ENCODE measurements around the gene PCGF1. TPM values are rescaled to one million over a fixed set of nuclear protein-coding genes. Genes with fewer than 3 reads are reported as not detected.

Gene PCGF1
- total and polyA plus RNA-seq, 4 donors = 3.3 to 12.5 (median 10.9) TPM

DNA sequence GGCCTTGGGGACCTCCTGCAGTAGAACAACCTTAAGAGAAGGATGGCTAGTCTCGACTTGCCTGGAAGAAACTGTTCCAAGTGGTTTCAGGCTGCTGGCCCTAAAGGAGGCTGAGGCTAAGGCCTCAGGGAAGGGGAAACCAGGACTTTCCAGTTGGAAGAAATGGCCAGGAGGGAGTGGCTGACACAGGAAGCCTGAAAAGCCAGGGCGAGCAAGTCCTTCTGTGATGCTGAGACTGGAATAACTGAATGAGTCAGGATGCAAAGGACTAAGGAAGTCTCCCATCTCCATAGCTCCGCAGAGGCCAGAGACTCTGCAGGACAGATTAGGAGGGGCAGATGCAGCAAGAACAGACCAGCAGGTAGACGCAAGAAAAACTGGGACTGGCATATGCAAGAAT, 29.6 kb upstream of the PCGF1 start:
- TF ChIP-seq FOXA2 (IDR thresholded peaks at IDR 0.05) (no peak), NR2F2 (IDR thresholded peaks at IDR 0.05) (no peak), JUND (IDR thresholded peaks at IDR 0.05) (no peak), YY1 (IDR thresholded peaks at IDR 0.05) (no peak), ATF3 (IDR thresholded peaks at IDR 0.05) (no peak), HNF4G (IDR thresholded peaks at IDR 0.05) (no peak), HNF4A (conservative IDR thresholded peaks at IDR 0.05) (no peak), TAF1 (conservative IDR thresholded peaks at IDR 0.05) (no peak), RAD21 (IDR thresholded peaks at IDR 0.05) (no peak), SP1 (IDR thresholded peaks at IDR 0.05) (no peak)
- TF ChIP-seq, protein P1, sequence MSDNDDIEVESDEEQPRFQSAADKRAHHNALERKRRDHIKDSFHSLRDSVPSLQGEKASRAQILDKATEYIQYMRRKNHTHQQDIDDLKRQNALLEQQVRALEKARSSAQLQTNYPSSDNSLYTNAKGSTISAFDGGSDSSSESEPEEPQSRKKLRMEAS (IDR thresholded peaks at IDR 0.05) = no peak
- TF ChIP-seq, protein P2, sequence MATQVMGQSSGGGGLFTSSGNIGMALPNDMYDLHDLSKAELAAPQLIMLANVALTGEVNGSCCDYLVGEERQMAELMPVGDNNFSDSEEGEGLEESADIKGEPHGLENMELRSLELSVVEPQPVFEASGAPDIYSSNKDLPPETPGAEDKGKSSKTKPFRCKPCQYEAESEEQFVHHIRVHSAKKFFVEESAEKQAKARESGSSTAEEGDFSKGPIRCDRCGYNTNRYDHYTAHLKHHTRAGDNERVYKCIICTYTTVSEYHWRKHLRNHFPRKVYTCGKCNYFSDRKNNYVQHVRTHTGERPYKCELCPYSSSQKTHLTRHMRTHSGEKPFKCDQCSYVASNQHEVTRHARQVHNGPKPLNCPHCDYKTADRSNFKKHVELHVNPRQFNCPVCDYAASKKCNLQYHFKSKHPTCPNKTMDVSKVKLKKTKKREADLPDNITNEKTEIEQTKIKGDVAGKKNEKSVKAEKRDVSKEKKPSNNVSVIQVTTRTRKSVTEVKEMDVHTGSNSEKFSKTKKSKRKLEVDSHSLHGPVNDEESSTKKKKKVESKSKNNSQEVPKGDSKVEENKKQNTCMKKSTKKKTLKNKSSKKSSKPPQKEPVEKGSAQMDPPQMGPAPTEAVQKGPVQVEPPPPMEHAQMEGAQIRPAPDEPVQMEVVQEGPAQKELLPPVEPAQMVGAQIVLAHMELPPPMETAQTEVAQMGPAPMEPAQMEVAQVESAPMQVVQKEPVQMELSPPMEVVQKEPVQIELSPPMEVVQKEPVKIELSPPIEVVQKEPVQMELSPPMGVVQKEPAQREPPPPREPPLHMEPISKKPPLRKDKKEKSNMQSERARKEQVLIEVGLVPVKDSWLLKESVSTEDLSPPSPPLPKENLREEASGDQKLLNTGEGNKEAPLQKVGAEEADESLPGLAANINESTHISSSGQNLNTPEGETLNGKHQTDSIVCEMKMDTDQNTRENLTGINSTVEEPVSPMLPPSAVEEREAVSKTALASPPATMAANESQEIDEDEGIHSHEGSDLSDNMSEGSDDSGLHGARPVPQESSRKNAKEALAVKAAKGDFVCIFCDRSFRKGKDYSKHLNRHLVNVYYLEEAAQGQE (IDR thresholded peaks at IDR 0.05) = no peak
- TF ChIP-seq, protein P3, sequence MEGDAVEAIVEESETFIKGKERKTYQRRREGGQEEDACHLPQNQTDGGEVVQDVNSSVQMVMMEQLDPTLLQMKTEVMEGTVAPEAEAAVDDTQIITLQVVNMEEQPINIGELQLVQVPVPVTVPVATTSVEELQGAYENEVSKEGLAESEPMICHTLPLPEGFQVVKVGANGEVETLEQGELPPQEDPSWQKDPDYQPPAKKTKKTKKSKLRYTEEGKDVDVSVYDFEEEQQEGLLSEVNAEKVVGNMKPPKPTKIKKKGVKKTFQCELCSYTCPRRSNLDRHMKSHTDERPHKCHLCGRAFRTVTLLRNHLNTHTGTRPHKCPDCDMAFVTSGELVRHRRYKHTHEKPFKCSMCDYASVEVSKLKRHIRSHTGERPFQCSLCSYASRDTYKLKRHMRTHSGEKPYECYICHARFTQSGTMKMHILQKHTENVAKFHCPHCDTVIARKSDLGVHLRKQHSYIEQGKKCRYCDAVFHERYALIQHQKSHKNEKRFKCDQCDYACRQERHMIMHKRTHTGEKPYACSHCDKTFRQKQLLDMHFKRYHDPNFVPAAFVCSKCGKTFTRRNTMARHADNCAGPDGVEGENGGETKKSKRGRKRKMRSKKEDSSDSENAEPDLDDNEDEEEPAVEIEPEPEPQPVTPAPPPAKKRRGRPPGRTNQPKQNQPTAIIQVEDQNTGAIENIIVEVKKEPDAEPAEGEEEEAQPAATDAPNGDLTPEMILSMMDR (IDR thresholded peaks at IDR 0.05; ENCODE audit: low read depth, low read length, missing input control) = no peak
- H3K9ac ChIP-seq (ENCODE audit: low read depth in 1 of 2, low read length in 2 of 2) = no peak overlapping the region
- H3K27ac ChIP-seq (ENCODE audit: low read depth in 1 of 2, low read length in 2 of 2) = no peak overlapping the region
- no peak for DNase-seq (ENCODE audit: low spot score)
- H3K4me1 ChIP-seq (ENCODE audit: control insufficient read depth in 4 of 4, insufficient read depth in 4 of 4, low read length in 3 of 4) = no peaks in the 10 kb centered on the region
- H3K36me3 ChIP-seq (ENCODE audit: control insufficient read depth in 4 of 4, insufficient read depth in 3 of 4, low read depth in 1 of 4, low read length in 3 of 4) = peaks cover 0 to 6% (median 0%) of the 10 kb centered on the region in 4 donors
- 72% methylated on average over 4 of the region's 4 CpGs for WGBS
- no peak overlapping the region for H3K4me3 ChIP-seq (ENCODE audit: low read depth in 1 of 3, low read length in 3 of 3)
- no peaks in the 10 kb centered on the region for H3K9me3 ChIP-seq (ENCODE audit: control insufficient read depth in 4 of 4, low read length in 3 of 4)
- no peaks in the 10 kb centered on the region for H3K27me3 ChIP-seq (ENCODE audit: control insufficient read depth in 4 of 4, insufficient read depth in 4 of 4, low read length in 3 of 4)

DNA sequence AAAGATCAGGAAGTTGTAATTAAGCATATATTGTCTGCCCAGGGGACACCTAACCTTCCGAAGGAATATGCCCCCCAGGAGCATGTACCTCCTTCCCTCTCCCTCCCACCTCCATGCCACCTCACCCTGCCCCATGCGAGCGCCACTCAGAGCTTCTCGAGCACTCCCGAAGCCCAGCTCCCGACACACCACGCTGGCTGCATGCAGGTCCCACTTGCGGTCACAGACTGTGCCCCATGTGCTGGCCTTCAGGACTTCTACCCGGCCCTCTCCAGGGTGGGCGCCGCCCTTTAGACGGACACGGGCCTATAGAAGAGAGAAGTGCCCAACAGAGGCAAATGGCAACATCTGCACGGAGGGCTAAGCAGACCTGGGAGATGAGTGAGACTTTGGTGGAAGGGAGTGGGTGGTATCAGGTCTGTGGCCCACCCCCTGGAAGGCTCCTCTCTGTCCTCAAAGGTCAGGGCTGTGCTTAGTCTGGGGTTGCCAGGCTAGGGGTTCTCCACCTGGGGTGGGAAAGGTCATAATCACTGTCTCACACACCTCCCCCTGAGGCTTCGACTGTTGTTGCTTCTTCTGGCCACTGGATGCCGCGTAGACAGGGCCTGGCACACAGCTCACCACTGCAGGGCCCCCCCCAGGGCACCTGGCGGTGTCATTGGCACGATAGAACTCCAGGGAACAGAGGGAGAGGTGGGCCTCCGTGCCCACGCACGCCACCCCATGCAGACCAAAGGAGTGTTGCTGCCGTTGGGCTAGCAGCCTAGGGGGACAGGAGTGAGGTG, 28.9 kb upstream of the PCGF1 start:
- H3K9ac ChIP-seq (ENCODE audit: low read depth in 1 of 2, low read length in 2 of 2) = no peak overlapping the region
- TF ChIP-seq EGR1 (IDR thresholded peaks at IDR 0.05; ENCODE audit: low read depth in 2 of 2) (no peak), TAF1 (conservative IDR thresholded peaks at IDR 0.05) (no peak)
- TF ChIP-seq, protein P3 (IDR thresholded peaks at IDR 0.05; ENCODE audit: low read depth, low read length, missing input control) = no peak
- peaks cover 0 to 6% (median 0%) of the 10 kb centered on the region in 4 donors for H3K36me3 ChIP-seq (ENCODE audit: control insufficient read depth in 4 of 4, insufficient read depth in 3 of 4, low read depth in 1 of 4, low read length in 3 of 4)
- H3K27ac ChIP-seq (ENCODE audit: low read depth in 1 of 2, low read length in 2 of 2) = no peak overlapping the region
- DNase-seq (ENCODE audit: low spot score) = no peak
- H3K9me3 ChIP-seq (ENCODE audit: control insufficient read depth in 4 of 4, low read length in 3 of 4) = no peaks in the 10 kb centered on the region
- H3K4me1 ChIP-seq (ENCODE audit: control insufficient read depth in 4 of 4, insufficient read depth in 4 of 4, low read length in 3 of 4) = no peaks in the 10 kb centered on the region
- H3K27me3 ChIP-seq (ENCODE audit: control insufficient read depth in 4 of 4, insufficient read depth in 4 of 4, low read length in 3 of 4) = no peaks in the 10 kb centered on the region
- no peak overlapping the region for H3K4me3 ChIP-seq (ENCODE audit: low read depth in 1 of 3, low read length in 3 of 3)
- WGBS = 83% methylated on average over 23 of the region's 23 CpGs
